ENCODE data around the gene UBAC1.
"Not testable (repeated sequence)": the region's sequence is repeated elsewhere in the genome, so short reads cannot be mapped to it uniquely, and the experiment has no call there.

The UBAC1 gene

GRCh38 chr9:135950135-135950682, 11.0 kb downstream of the UBAC1 start:
- no peak for FAIRE-seq
- no peak for DNase-seq (ENCODE audit: insufficient read length)

GRCh38 chr9:135949501-135950134, 11.6 kb downstream of the UBAC1 start:
- no peak for DNase-seq (ENCODE audit: insufficient read length)
- no peak for FAIRE-seq
- TF ChIP-seq POLR2AphosphoS5 (IDR thresholded peaks at IDR 0.05; ENCODE audit: low read depth, low read length) (no peak), POLR2A (IDR thresholded peaks at IDR 0.05; ENCODE audit: low read depth, low read length) (no peak), TAF1 (IDR thresholded peaks at IDR 0.05; ENCODE audit: borderline replicate concordance, low read depth, low read length) (no peak)

More at GRCh38 chr9:135950135-135950682, 11.0 kb downstream of the UBAC1 start:
- TF ChIP-seq TAF1 (IDR thresholded peaks at IDR 0.05; ENCODE audit: borderline replicate concordance, low read depth, low read length) (no peak), POLR2AphosphoS5 (IDR thresholded peaks at IDR 0.05; ENCODE audit: low read depth, low read length) (no peak), POLR2A (IDR thresholded peaks at IDR 0.05; ENCODE audit: low read depth, low read length) (no peak)

GRCh38 chr9:135948968-135949367, 12.2 kb downstream of the UBAC1 start:
- no peak for DNase-seq (ENCODE audit: insufficient read length)
- TF ChIP-seq POLR2AphosphoS5 (IDR thresholded peaks at IDR 0.05; ENCODE audit: low read depth, low read length) (no peak), POLR2A (IDR thresholded peaks at IDR 0.05; ENCODE audit: low read depth, low read length) (no peak), TAF1 (IDR thresholded peaks at IDR 0.05; ENCODE audit: borderline replicate concordance, low read depth, low read length) (no peak)
- no peak for FAIRE-seq

- FAIRE-seq (no peak), DNase-seq (ENCODE audit: insufficient read length) (no peak)
- no peak for TF ChIP-seq POLR2A (IDR thresholded peaks at IDR 0.05; ENCODE audit: low read depth, low read length)
- no peak for TF ChIP-seq POLR2AphosphoS5 (IDR thresholded peaks at IDR 0.05; ENCODE audit: low read depth, low read length)
- no peak for TF ChIP-seq TAF1 (IDR thresholded peaks at IDR 0.05; ENCODE audit: borderline replicate concordance, low read depth, low read length)
Observed at GRCh38 chr9:135948446-135948845, 12.7 kb downstream of the UBAC1 start.

- no peak for TF ChIP-seq POLR2AphosphoS5 (IDR thresholded peaks at IDR 0.05; ENCODE audit: low read depth, low read length)
- TF ChIP-seq TAF1 (IDR thresholded peaks at IDR 0.05; ENCODE audit: borderline replicate concordance, low read depth, low read length): no peak
- no peak for TF ChIP-seq POLR2A (IDR thresholded peaks at IDR 0.05; ENCODE audit: low read depth, low read length)
- FAIRE-seq (no peak), DNase-seq (ENCODE audit: insufficient read length) (no peak)
Observed at GRCh38 chr9:135947582-135947981, 13.6 kb downstream of the UBAC1 start.

- not testable (repeated sequence) for FAIRE-seq; DNase-seq (ENCODE audit: insufficient read length)
Observed at GRCh38 chr9:135947105-135947504, 14.1 kb downstream of the UBAC1 start.

- DNase-seq (ENCODE audit: insufficient read length) (no peak), FAIRE-seq (no peak)
- TF ChIP-seq TAF1 (IDR thresholded peaks at IDR 0.05; ENCODE audit: borderline replicate concordance, low read depth, low read length): no peak
- no peak for TF ChIP-seq POLR2A (IDR thresholded peaks at IDR 0.05; ENCODE audit: low read depth, low read length)
- no peak for TF ChIP-seq POLR2AphosphoS5 (IDR thresholded peaks at IDR 0.05; ENCODE audit: low read depth, low read length)
Observed at GRCh38 chr9:135946392-135946994, 14.7 kb downstream of the UBAC1 start.

- no peak for FAIRE-seq
- no peak for TF ChIP-seq POLR2AphosphoS5 (IDR thresholded peaks at IDR 0.05; ENCODE audit: low read depth, low read length)
- TF ChIP-seq TAF1 (IDR thresholded peaks at IDR 0.05; ENCODE audit: borderline replicate concordance, low read depth, low read length): no peak
- TF ChIP-seq POLR2A (IDR thresholded peaks at IDR 0.05; ENCODE audit: low read depth, low read length): no peak
- no peak for DNase-seq (ENCODE audit: insufficient read length)
Observed at GRCh38 chr9:135945969-135946368, 15.2 kb downstream of the UBAC1 start.

GRCh38 chr9:135944444-135945252, 16.5 kb downstream of the UBAC1 start:
- FAIRE-seq (no peak), DNase-seq (ENCODE audit: insufficient read length) (no peak)
- TF ChIP-seq POLR2A (IDR thresholded peaks at IDR 0.05; ENCODE audit: low read depth, low read length): no peak
- TF ChIP-seq TAF1 (IDR thresholded peaks at IDR 0.05; ENCODE audit: borderline replicate concordance, low read depth, low read length): no peak
- TF ChIP-seq POLR2AphosphoS5 (IDR thresholded peaks at IDR 0.05; ENCODE audit: low read depth, low read length): no peak

- DNase-seq (ENCODE audit: insufficient read length); FAIRE-seq: not testable (repeated sequence)
Observed at GRCh38 chr9:135943604-135944003, 17.6 kb downstream of the UBAC1 start.

- FAIRE-seq: no peak
Observed at GRCh38 chr9:135941288-135941995, 19.7 kb downstream of the UBAC1 start.

More at GRCh38 chr9:135941288-135941995, 19.7 kb downstream of the UBAC1 start:
- TF ChIP-seq POLR2A (IDR thresholded peaks at IDR 0.05; ENCODE audit: low read depth, low read length) (no peak), TAF1 (IDR thresholded peaks at IDR 0.05; ENCODE audit: borderline replicate concordance, low read depth, low read length) (no peak), POLR2AphosphoS5 (IDR thresholded peaks at IDR 0.05; ENCODE audit: low read depth, low read length) (no peak)
- DNase-seq (ENCODE audit: insufficient read length): no peak

Measured in GM12892 (cell line).